ENCODE results near the gene DNASE1L2.

- TF ChIP-seq GATA3 (IDR thresholded peaks at IDR 0.05; ENCODE audit: low read depth, low read length) (no peak), GATA2 (IDR thresholded peaks at IDR 0.05; ENCODE audit: low read depth, low read length) (no peak)
Observed at GRCh38 chr16:2236337-2237101, at the start of gene DNASE1L2.

All from SH-SY5Y (cell line).